H1 (cell line): ENCODE results near the gene C5orf58. TPM values are rescaled to one million over a fixed set of nuclear protein-coding genes. Genes with fewer than 3 reads are reported as not detected.

Experiments used
- CTCF ChIA-PET: fragments of 300-600 bp; sonication (Branson Sonifier 250); formaldehyde crosslinking; loops from one replicate; lab custom pipeline; 2021; ENCODE audit not compliant: partially characterized antibody; lab: Charles Lee
- POLR2A ChIA-PET: fragments of 300-600 bp; sonication (Branson Sonifier 250); formaldehyde crosslinking; loops from one replicate; lab custom pipeline; 2021; ENCODE audit warnings: inconsistent platforms; ENCODE audit not compliant: partially characterized antibody; lab: Charles Lee
- DNase-seq, 2 experiments: peaks; one replicate each; pipeline versions ENCODE4 v3.0.0 to v3.0.0-alpha.2; 2010 to 2022; ENCODE audit warnings: low spot score in 2 of 2, low read depth in 1 of 2, mixed read lengths in 1 of 2
- FAIRE-seq: peaks from 2 replicates; lab custom pipeline; 2011; peaks lifted over from hg19 to GRCh38; lab: Jason Lieb, UNC
- H2AFZ ChIP-seq: 2 replicates; pipeline ENCODE4 v1.8.1; 2012; ENCODE audit warnings: low read length, inconsistent platforms
- H2AK5ac ChIP-seq: 2 replicates; pipeline ENCODE4 v1.6.1; 2013; ENCODE audit warnings: low read depth, low read length
- H2BK120ac ChIP-seq: replicated peaks from 2 replicates; pipeline ENCODE3; 2013; ENCODE audit warnings: low read depth, low read length, inconsistent platforms
- H2BK12ac ChIP-seq: 2 replicates; pipeline ENCODE4 v1.6.1; 2013; ENCODE audit warnings: low read depth, low read length
- H2BK15ac ChIP-seq: 2 replicates; pipeline ENCODE4 v1.6.1; 2013; ENCODE audit warnings: low read length
- H2BK20ac ChIP-seq: 2 replicates; pipeline ENCODE4 v1.6.1; 2013; ENCODE audit warnings: low read length
- H2BK5ac ChIP-seq: 2 replicates; pipeline ENCODE4 v1.6.1; 2013; ENCODE audit warnings: low read depth, low read length
- H3K14ac ChIP-seq: 2 replicates; pipeline ENCODE4 v1.6.1; 2013; ENCODE audit warnings: inconsistent platforms; ENCODE audit not compliant: insufficient read length
- H3K18ac ChIP-seq: 2 replicates; pipeline ENCODE4 v1.6.1; 2013; ENCODE audit warnings: low read length; ENCODE audit errors: extremely low read depth
- H3K23ac ChIP-seq: 2 replicates; pipeline ENCODE4 v1.6.1; 2013; ENCODE audit warnings: inconsistent platforms; ENCODE audit not compliant: insufficient read length
- H3K23me2 ChIP-seq: 2 replicates; pipeline ENCODE4 v1.6.1; 2013; ENCODE audit warnings: low read depth, low read length
- H3K27ac ChIP-seq: 2 replicates; pipeline ENCODE4 v1.6.1; 2011; ENCODE audit warnings: low read depth, low read length, inconsistent platforms
- H3K27me3 ChIP-seq, 4 experiments: replicated peaks in 1 of 4; 1 replicate in 1 of 4; 2 replicates in 3 of 4; pipeline versions ENCODE4 v1.6.1 to v1.8.1; 2011 to 2013; ENCODE audit warnings: low read length in 3 of 4, mild to moderate bottlenecking in 3 of 4, inconsistent platforms in 2 of 4, mixed read lengths in 2 of 4, moderate library complexity in 1 of 4; ENCODE audit not compliant: control insufficient read depth in 3 of 4, insufficient read depth in 3 of 4; ENCODE audit errors: extremely low read depth in 1 of 4
- H3K36me3 ChIP-seq, 4 experiments: 2 replicates each; pipeline versions ENCODE4 v1.6.1 to v1.8.1; 2011 to 2013; ENCODE audit warnings: mild to moderate bottlenecking in 4 of 4, low read length in 3 of 4, moderate library complexity in 2 of 4, control low read depth in 1 of 4, inconsistent platforms in 1 of 4; ENCODE audit not compliant: insufficient read depth in 4 of 4, control insufficient read depth in 2 of 4
- H3K4ac ChIP-seq: replicated peaks from 2 replicates; pipeline ENCODE3; 2013; ENCODE audit warnings: low read length, low read depth, mixed read lengths, inconsistent platforms; ENCODE audit not compliant: insufficient read length
- H3K4me1 ChIP-seq, 4 experiments: replicated peaks in 1 of 4; 1 replicate in 1 of 4; 2 replicates in 3 of 4; pipeline versions ENCODE4 v1.6.1 to v1.8.1; 2011 to 2013; ENCODE audit warnings: low read length in 3 of 4, inconsistent platforms in 2 of 4, mixed read lengths in 1 of 4; ENCODE audit not compliant: insufficient read depth in 4 of 4, control insufficient read depth in 3 of 4
- H3K4me2 ChIP-seq, 2 experiments: 2 replicates each; pipeline versions ENCODE4 v1.6.1 to v1.8.1; 2011 to 2013; ENCODE audit warnings: low read depth in 2 of 2, low read length in 2 of 2, control low read depth in 1 of 2, inconsistent platforms in 1 of 2, mild to moderate bottlenecking in 1 of 2; ENCODE audit not compliant: insufficient read depth in 1 of 2
- H3K4me3 ChIP-seq, 4 experiments: fragments of 200-600, 300-600 bp in 1 of 4; sonication (generic), shearing (Covaris generic), sonication (Bioruptor Twin) in 1 of 4; 2 replicates each; pipeline versions ENCODE4 v1.5.1 to v1.8.1; 2011 to 2016; ENCODE audit warnings: low read length in 4 of 4, low read depth in 3 of 4, control low read depth in 2 of 4, inconsistent platforms in 2 of 4, mild to moderate bottlenecking in 2 of 4, mixed read lengths in 1 of 4, moderate library complexity in 1 of 4; ENCODE audit not compliant: insufficient read depth in 2 of 4; ENCODE audit errors: extremely low read depth in 1 of 4
- H3K56ac ChIP-seq: replicated peaks from 2 replicates; pipeline ENCODE3; 2013; ENCODE audit warnings: low read depth, mild to moderate bottlenecking, mixed read lengths, low read length, inconsistent platforms; ENCODE audit not compliant: insufficient read length
- H3K79me1 ChIP-seq: 2 replicates; pipeline ENCODE4 v1.6.1; 2013; ENCODE audit warnings: low read depth, low read length, control low read depth
- H3K79me2 ChIP-seq, 2 experiments: 2 replicates each; pipeline versions ENCODE4 v1.6.1 to v1.8.1; 2012 to 2013; ENCODE audit warnings: low read length in 2 of 2, mild to moderate bottlenecking in 2 of 2, inconsistent platforms in 1 of 2; ENCODE audit not compliant: insufficient read depth in 2 of 2, control insufficient read depth in 1 of 2
- H3K9ac ChIP-seq, 4 experiments: replicated peaks in 1 of 4; 1 replicate in 1 of 4; 2 replicates in 3 of 4; pipeline versions ENCODE4 v1.6.1 to v1.8.1; 2011 to 2013; ENCODE audit warnings: low read depth in 3 of 4, low read length in 3 of 4, control low read depth in 2 of 4, mild to moderate bottlenecking in 2 of 4, moderate library complexity in 2 of 4, inconsistent platforms in 1 of 4; ENCODE audit errors: extremely low read depth in 1 of 4
- H3K9me3 ChIP-seq, 2 experiments: 2 replicates each; pipeline versions ENCODE4 v1.6.1 to v1.8.1; 2012 to 2013; ENCODE audit warnings: mild to moderate bottlenecking in 2 of 2, moderate library complexity in 2 of 2, control low read depth in 1 of 2, inconsistent platforms in 1 of 2, low read depth in 1 of 2, low read length in 1 of 2, mixed read lengths in 1 of 2; ENCODE audit not compliant: insufficient read depth in 2 of 2
- H4K20me1 ChIP-seq, 2 experiments: replicated peaks in 1 of 2; 2 replicates each; pipeline versions ENCODE3 to v1.8.1; 2011 to 2013; ENCODE audit warnings: inconsistent platforms in 2 of 2, low read length in 2 of 2, mild to moderate bottlenecking in 1 of 2; ENCODE audit not compliant: insufficient read depth in 2 of 2, control insufficient read depth in 1 of 2
- H4K5ac ChIP-seq: 2 replicates; pipeline ENCODE4 v1.6.1; 2013; ENCODE audit warnings: low read length, low read depth, mixed read lengths, inconsistent platforms; ENCODE audit not compliant: insufficient read length
- H4K8ac ChIP-seq: 2 replicates; pipeline ENCODE4 v1.8.0; 2013; ENCODE audit warnings: mild to moderate bottlenecking, moderate library complexity, low read length, inconsistent platforms; ENCODE audit not compliant: insufficient read depth; ENCODE audit errors: extremely low read depth
- H4K91ac ChIP-seq: replicated peaks from 2 replicates; pipeline ENCODE3; 2013; ENCODE audit warnings: low read length, mixed read lengths, inconsistent platforms; ENCODE audit not compliant: insufficient read length
- ATF2 ChIP-seq: IDR thresholded peaks from 2 replicates; pipeline ENCODE4 v1.6.1; 2012; ENCODE audit warnings: low read length, inconsistent platforms
- BRCA1 ChIP-seq: IDR thresholded peaks from 2 replicates; pipeline ENCODE4 v1.6.1; 2012; ENCODE audit warnings: low read depth, low read length, improper control_type of control experiment
- CHD1 ChIP-seq: IDR thresholded peaks from 2 replicates; pipeline ENCODE4 v1.6.1; 2012; ENCODE audit warnings: low read depth, low read length, improper control_type of control experiment
- CHD2 ChIP-seq: IDR thresholded peaks from 2 replicates; pipeline ENCODE4 v1.6.1; 2012; ENCODE audit warnings: low read length, improper control_type of control experiment
- CTBP2 ChIP-seq: IDR thresholded peaks from 2 replicates; pipeline ENCODE4 v1.7.0; 2011; ENCODE audit warnings: borderline replicate concordance, mild to moderate bottlenecking, moderate library complexity, mixed read lengths, low read length; ENCODE audit not compliant: insufficient read depth, insufficient read length
- E2F6 ChIP-seq: IDR thresholded peaks from 2 replicates; pipeline ENCODE4 v1.6.1; 2012; ENCODE audit warnings: inconsistent platforms
- HDAC2 ChIP-seq, 2 experiments: fragments of 300-600 bp in 1 of 2; sonication (generic) in 1 of 2; IDR thresholded peaks; 2 replicates each; pipeline ENCODE4 v1.6.1; 2011 to 2012; ENCODE audit warnings: low read depth in 2 of 2, low read length in 2 of 2, mild to moderate bottlenecking in 2 of 2, moderate library complexity in 2 of 2, borderline replicate concordance in 1 of 2, inconsistent platforms in 1 of 2
- PHF8 ChIP-seq: fragments of 200-600 bp; sonication (generic); conservative IDR thresholded peaks from 2 replicates; pipeline ENCODE4 v1.7.1; 2012; ENCODE audit warnings: low read depth, mild to moderate bottlenecking, inconsistent platforms, low read length, moderate library complexity
- SP1 ChIP-seq: IDR thresholded peaks from 2 replicates; pipeline ENCODE4 v1.6.1; 2011; ENCODE audit warnings: low read depth, low read length
- WGBS, 2 experiments: shearing (Covaris generic) in 1 of 2; methylation state at CpG; one replicate each; pipeline versions ENCODE4 v1.1.6 to v1.1.7; 2013 to 2015; ENCODE audit warnings: low lambda C conversion rate in 2 of 2, mixed read lengths in 2 of 2, inconsistent platforms in 1 of 2, low coverage in 1 of 2, missing lambda C conversion rate in 1 of 2; ENCODE audit not compliant: insufficient replicate concordance in 2 of 2, insufficient coverage in 1 of 2, insufficient read length in 1 of 2; ENCODE audit errors: extremely low coverage in 1 of 2, missing lambda C conversion rate in 1 of 2; 5-methylcytosine and 5-hydroxymethylcytosine counted together
- polyA plus RNA-seq, 7 experiments: library from polyadenylated mRNA; depleted of rRNA in 3 of 7; stranded (reverse) in 5 of 7; unstranded in 2 of 7; fragments of >200 nt in 5 of 7; fragments of 200-250 nt in 2 of 7; gene quantifications; 1 replicate in 5 of 7; 2 replicates in 1 of 7; 4 replicates in 1 of 7; pipeline versions ENCODE4 v1.2.1 to v1.2.3, GENCODE V29; 2011 to 2013; ENCODE audit warnings: missing spikeins in 2 of 7, mixed read lengths in 2 of 7
- total RNA-seq: library from RNA; stranded (reverse); fragmentation: NEBNext Ultra II Directional; extraction: Animal tissue kit (Norgen Biotek cat#: 25700); gene quantifications from 2 replicates; pipeline ENCODE4 v1.2.1, GENCODE V29; 2021
- TF ChIP-seq, protein P1 (sequence below): IDR thresholded peaks from 2 replicates; pipeline ENCODE4 v1.6.1; 2011; ENCODE audit warnings: low read depth, mild to moderate bottlenecking, low read length; ENCODE audit not compliant: insufficient read depth

C5orf58 gene
- total and polyA plus RNA-seq, 2 of the 8 experiments (the other 6 are each of a cell fraction or from before 2014, with no cell fraction given), result 0.24 to 1.6 TPM

DNA sequence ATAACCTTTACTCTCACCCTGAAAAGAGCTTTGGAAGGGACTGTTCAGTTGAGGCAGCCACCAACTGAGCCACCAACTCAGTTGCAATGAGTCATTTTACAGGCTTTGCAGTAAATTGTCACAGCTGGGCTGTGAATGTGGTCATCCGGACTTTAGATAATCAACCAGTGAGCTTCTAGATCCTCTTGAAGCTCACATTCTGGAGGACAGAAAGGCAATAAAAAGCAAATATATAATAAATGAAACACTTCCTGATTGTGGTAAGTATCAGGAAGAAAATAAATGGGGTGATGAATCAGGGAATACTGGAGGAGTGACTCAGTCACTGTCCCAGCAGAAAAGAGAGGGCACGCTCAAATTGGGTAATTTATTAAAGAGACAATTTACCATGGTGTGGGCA, 13.2 kb upstream of the C5orf58 start:
- H3K4me3 ChIP-seq, result no peak overlapping the region
- H2BK15ac ChIP-seq, result no peak overlapping the region
- H4K5ac ChIP-seq, result no peak overlapping the region
- H3K4me2 ChIP-seq, result no peak overlapping the region
- no peak overlapping the region for H2BK120ac ChIP-seq
- no peak overlapping the region for H2BK12ac ChIP-seq
- no peak overlapping the region for H2BK5ac ChIP-seq
- no peak overlapping the region for H3K23ac ChIP-seq
- H3K56ac ChIP-seq, result no peak overlapping the region
- H2BK20ac ChIP-seq, result no peak overlapping the region
- WGBS, 2 experiments, result 79% methylated on average over 2 of the region's 2 CpGs; no CpG with 5 or more reads in 1 of the 2 experiments
- DNase-seq (no peak), FAIRE-seq (no peak)
- no peaks in the 10 kb centered on the region for H3K23me2 ChIP-seq
- no peaks in the 10 kb centered on the region for H3K79me2 ChIP-seq
- no peak overlapping the region for H4K8ac ChIP-seq
- ChIA-PET POLR2A (no interaction called here), CTCF (interaction anchor here (1.0 to 12.7 kb wide), 12 partner anchors 8 to 406 kb away, joined by 3 to 151 read pairs (median 4); partner anchors contain the start of gene INSYN2B)
- no peak overlapping the region for H4K91ac ChIP-seq
- no peak overlapping the region for H3K27ac ChIP-seq
- H3K27me3 ChIP-seq, result peaks cover 0 to 19% (median 5%) of the 10 kb centered on the region in 4 experiments; a peak in 5 of 7 replicates
- H3K14ac ChIP-seq, result no peak overlapping the region
- H3K79me1 ChIP-seq, result no peaks in the 10 kb centered on the region
- H3K36me3 ChIP-seq, result no peaks in the 10 kb centered on the region
- H4K20me1 ChIP-seq, result peaks cover 0 to 1% of the 10 kb centered on the region in 2 experiments
- H3K18ac ChIP-seq, result no peak overlapping the region
- no peak overlapping the region for H2AK5ac ChIP-seq
- H3K9me3 ChIP-seq, result no peaks in the 10 kb centered on the region
- H3K4ac ChIP-seq, result no peak overlapping the region
- H2AFZ ChIP-seq, result no peak overlapping the region
- peaks cover 0 to 10% (median 1%) of the 10 kb centered on the region in 4 experiments; a peak in 3 of 7 replicates for H3K4me1 ChIP-seq
- H3K9ac ChIP-seq, result no peak overlapping the region
- TF ChIP-seq PHF8 (no peak), SP1 (no peak), CTBP2 (no peak), CHD1 (no peak), HDAC2 (IDR thresholded peaks at IDR 0.05; ENCODE audit: borderline replicate concordance in 1 of 2, low read depth in 2 of 2, low read length in 2 of 2) (no peak), E2F6 (no peak), ATF2 (no peak), BRCA1 (no peak), CHD2 (no peak)
- TF ChIP-seq, protein P1, sequence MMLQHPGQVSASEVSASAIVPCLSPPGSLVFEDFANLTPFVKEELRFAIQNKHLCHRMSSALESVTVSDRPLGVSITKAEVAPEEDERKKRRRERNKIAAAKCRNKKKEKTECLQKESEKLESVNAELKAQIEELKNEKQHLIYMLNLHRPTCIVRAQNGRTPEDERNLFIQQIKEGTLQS, result no peak
